HG03521 (cell line): ENCODE data around the gene CYS1.
"Not testable (repeated sequence)": the region's sequence is repeated elsewhere in the genome, so short reads cannot be mapped to it uniquely, and the experiment has no call there.

ENCODE experiments used
- ATAC-seq: cut with Tn5 transposase; IDR thresholded peaks from one replicate; pipeline ENCODE4 v1.9.1; 2021; ENCODE audit warnings: mild to moderate bottlenecking, moderate library complexity; ENCODE audit not compliant: unreplicated experiment

CYS1 gene

DNA sequence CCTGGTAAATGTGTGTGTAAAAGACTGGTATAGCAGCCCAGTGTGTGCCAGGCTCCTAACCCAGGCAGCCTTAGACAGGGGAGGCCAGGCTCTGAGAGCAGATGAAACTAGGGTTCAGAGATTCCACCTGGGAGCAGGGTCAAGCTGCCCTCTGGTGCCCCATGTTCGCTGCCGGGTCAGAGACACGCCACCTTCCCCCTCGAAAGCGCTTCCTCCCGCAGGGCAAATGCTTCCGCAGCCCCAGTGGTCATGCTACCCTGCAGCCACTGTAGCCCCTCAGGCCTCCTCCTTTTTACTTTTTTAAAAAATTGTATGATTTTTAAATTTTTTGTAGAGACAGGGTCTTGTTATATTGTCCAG, 47.5 kb downstream of the CYS1 start:
- no peak for ATAC-seq

DNA sequence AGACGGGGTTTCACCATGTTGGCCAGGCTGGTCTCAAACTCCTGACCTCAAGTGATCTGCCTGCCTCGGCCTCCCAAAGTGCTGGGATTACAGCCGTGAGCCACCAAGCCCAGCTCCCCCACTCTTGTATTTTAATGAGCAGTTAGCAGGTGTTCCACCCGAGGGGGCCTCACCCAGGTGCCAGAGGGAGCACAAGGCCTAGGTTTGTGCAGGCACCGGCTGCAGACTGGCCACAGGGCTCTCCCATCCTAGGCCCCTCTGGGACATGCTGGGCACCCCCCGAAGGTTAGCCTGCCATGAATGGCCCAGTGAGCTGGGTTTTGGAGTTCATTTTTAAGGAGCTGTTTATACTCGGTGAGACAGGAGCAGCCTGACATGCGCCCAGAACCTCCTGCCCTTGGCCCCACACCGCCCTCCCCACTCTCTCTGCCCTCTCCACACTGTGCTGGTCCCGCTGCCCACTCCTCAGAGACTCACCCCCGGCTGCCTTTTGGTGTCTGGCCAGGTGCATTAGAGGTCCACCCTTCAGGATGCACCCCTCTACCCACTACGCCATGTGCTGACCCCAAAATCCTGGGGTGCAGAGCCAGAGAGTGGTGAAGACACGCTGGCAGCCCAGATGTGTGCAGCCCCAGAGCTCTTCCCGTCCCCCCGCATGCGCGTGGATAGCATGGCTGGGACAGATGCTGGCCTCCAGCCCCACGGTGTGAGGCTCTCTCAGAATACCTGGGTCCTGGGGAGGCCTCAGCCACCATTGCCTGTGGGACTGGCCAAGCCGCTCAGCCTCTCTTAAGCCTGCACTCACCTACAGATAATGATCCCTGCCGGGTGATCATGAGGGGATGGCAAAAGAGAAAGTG, 48.1 kb downstream of the CYS1 start:
- ATAC-seq: no peak

DNA sequence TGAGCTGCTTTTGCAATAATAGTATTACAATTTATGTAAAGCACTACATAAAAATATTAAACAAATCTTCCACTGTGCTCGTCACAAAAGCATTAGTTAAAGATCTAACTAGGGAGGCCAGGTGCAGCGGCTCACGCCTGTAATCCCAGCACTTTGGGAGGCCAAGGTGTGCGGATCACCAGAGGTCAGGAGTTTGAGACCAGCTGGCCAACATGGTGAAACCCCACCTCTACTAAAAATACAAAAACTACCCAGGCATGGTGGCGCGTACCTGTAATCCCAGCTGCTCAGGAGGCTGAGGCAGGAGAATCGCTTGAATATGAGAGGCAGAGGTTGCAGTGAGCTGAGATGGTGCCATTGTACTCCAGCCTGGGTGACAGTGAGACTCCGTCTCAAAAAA, 49.4 kb downstream of the CYS1 start:
- not testable (repeated sequence) for ATAC-seq

DNA sequence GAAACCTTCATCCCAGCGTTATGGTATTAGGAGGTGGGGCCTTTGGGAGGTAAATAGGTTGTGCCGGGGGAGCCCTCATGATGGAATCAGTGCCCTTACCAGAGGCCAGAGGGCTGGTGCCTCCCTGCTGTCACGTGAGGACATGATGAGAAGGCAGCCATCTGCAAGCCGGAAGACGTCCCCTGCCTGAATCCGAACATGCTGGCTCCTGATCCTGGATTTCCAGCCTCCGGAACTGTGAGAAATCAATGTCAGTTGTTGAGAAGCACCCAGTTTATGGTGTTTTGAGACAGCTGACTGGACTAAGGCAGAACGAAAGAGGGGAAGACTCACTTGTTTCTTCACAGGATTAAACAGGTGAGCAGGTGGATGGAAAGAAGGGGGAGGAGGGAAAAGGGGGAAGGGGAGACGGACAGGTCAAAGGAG, 49.9 kb downstream of the CYS1 start:
- no peak for ATAC-seq

DNA sequence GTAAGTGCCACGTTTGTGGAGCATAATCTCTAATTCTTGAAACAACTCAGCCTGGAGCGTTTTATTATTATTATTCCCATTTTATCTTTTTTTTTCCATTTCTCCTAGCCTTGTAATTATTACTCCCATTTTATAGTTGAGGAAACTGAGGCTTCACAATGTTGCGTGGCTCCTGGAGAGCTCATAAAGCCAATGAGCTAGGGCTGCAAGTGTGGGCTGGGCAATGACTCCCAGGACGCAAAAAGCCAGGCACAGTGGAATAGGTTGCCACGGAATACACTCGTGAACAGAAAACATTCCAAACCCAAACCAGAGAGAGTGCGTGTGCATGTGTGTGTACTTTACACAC, 50.4 kb downstream of the CYS1 start:
- ATAC-seq: no peak

DNA sequence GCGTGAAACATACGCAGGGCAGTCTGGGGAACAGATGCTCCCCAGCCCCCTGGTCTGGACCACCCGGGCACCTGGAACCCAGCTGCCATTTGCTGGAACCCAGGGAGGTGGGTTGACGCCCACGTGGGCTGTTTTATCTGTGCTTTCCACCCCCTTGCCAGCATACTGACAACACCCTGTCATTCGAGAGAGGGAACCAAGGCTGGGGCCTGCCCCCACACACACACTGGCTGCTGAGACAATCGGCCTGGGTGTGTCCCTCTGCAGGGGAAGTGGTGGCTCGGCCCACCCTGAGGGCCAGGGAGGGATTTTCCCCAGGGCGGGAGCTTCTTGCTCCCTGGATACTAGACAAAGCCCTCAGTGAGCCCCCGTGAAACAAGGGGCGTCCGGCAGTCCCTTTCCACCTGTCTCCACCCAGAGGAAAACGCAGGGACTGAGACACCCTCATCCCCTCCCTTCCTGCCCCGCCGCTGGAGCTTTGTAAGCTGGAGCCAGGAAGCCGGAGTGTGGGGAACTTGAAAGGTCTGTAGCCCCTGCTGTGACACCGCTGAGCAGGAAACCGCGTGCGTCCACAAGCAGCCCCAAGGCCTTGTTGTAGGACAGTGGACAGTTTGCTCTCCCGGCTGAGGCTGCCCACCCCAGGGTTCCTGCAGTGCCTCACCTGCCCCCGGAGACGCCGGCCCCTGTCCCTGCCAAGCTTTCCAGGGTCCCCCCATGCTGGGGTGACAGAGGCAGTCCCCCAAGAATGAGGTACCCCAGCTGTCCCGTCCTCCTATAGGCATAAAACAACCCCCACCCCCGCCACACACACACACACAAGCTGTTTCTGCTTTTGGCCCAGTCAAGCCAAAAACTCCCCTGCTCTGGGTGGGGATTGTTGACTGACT, 51.0 kb downstream of the CYS1 start:
- ATAC-seq: no peak

DNA sequence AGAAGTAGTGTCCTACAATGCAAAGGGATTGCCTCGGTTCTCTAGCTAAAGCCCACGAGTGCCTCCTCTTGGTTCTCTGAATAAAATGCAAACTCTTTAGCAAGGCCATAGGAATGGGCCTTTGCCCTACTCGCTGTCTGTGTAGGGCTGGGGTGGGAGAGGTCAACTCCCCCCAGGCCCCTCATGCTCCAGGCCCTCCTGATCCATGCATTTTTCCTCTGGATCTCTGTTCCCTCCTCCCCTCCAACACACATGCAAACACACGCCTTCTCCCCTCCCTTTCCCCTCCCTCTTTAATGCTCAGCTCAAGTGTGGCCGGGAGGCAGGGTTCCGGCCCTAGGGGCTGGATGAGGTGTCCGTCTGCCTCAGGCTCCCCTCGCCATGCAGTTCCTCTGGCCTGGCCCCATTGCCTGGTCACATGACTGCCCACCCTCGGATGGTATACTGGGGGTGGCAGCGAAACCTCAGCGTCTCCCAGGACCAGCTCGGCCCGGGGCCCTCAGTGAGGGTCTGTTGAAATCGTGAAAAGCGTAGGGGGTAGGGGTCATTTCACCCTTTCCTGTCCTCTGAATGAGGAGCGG, 51.7 kb downstream of the CYS1 start:
- no peak for ATAC-seq

DNA sequence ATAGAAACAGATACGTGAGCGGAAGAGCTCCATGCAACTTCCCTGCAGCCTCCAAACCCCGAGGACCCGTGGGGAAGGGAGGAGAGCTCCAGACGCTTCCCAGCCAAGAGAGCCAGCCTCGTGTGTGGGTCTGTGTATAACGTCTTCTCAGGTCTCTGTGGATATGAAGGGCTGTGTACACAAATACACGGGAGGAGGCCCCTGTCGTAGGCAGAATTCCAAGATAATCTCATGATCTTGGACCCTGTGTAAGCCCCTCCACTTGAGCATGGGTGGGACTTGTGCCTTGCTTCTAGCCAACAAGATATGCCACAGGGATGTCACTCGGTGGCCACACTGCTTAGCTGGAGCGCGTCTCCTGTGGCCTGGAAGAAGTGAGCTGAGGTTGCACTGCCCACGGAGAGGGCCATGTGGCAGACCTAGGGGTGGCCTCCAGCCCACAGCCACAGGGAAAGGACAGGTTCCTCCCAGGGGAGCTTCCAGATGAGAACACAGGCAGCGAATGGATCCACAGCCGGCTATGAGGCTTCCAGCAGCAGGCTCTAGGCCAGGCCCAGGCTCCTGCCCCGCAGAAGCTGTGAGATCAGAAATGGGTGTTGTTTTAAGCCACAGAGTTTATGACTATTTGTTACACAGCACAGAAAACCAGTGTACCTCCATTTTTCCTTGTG, 52.4 kb downstream of the CYS1 start:
- ATAC-seq: no peak

DNA sequence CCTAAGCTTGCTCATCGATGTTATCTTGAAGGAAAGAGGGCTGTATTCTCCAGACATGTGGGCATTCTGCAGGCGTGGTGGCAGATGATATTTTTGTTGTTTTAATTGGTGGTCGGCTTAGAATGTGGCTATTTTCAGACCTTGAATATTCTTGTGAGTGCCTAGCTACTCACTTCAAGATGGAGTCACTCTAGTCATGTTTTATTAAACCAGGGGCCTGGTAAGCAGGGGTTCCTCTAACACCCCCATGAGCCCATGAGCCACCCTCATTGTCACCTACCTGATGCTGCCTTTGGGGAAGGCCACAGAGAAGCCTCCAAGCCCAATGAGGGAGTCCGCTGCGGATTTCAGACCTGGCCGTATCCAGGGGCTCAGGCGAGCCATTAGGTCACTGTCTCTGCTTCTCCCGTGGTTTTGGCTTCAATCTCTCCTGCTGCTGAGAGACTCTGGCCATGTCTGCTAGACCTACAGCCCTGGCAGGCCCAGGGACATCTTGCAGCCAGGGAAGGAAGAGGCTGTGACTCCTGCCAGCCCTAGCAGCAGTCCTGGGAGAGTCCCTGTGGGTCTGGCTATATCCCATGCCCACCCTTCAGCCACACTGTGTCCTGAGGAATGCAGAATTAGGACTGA, 53.2 kb downstream of the CYS1 start:
- no peak for ATAC-seq

DNA sequence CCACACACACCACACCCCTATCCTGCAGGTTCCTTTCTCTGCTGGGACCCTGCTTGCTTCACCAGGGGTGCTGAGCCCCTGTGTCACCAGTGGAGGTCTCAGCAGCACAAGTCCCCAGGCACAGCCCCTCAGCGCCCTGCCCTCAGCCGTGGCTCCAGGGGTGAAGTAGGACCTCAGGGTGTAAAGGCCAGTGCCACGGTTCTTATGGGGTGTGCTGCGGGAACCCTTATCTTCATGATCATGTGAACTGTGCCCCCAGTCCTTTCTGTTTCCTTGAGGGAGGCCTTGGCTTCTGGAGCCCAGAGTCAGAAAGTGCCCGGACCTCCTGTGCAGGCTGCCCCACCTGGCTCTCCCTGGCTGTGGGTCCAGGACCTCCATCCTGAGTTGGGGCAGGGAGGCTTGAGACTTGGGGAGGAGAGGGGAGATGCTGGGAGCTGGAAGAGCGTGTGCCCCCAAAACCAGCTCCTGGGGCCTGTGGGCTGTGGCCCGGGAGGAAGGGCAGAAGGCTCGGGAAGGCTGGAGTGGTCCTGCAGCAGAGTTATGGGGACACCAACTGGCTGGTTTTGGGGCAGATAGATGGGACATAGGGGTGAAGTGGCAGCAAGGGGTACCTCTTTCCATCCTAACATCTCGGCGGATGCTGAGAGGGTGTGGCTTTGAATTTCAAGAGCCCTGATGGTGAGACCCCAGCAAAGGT, 57.1 kb downstream of the CYS1 start:
- ATAC-seq: no peak

DNA sequence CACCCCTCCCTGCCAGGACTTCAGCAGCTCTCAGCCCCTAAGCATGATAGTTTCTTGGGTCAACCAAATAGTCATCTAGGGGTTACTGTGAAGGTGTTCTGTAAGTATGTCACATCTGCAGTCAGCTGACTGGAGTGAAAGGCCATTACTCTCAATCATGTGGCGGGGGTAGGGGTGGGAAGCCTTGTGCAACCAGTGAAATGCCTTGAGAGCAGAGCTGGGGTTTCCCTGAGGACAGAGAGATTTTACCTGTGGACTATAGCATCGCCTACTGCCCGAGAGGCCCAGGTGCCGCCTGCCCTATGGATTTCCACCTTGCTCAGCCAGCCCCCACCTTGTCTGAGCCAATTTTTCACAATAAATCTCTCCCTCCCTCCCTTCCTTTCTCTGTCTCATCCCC, 57.8 kb downstream of the CYS1 start:
- no peak for ATAC-seq

DNA sequence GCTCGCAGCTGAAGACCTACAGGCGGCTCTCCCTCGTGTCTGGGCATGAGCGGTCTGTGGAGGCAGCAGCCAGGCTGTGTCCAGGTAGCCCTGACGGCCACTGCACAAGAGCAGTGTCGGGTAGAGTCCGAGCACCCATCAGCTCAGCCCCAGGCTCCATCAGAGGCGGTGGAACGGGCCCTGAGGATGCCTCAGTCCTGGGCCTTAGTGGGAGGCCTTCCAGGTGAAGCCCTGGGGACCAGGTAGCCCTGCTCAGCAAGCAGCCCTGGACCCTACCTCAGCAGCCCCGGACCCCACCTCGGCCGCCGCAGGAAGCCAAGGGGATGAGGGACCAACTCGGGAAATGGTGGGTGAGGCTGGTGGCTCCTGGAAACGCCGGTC, 58.2 kb downstream of the CYS1 start:
- no peak for ATAC-seq

DNA sequence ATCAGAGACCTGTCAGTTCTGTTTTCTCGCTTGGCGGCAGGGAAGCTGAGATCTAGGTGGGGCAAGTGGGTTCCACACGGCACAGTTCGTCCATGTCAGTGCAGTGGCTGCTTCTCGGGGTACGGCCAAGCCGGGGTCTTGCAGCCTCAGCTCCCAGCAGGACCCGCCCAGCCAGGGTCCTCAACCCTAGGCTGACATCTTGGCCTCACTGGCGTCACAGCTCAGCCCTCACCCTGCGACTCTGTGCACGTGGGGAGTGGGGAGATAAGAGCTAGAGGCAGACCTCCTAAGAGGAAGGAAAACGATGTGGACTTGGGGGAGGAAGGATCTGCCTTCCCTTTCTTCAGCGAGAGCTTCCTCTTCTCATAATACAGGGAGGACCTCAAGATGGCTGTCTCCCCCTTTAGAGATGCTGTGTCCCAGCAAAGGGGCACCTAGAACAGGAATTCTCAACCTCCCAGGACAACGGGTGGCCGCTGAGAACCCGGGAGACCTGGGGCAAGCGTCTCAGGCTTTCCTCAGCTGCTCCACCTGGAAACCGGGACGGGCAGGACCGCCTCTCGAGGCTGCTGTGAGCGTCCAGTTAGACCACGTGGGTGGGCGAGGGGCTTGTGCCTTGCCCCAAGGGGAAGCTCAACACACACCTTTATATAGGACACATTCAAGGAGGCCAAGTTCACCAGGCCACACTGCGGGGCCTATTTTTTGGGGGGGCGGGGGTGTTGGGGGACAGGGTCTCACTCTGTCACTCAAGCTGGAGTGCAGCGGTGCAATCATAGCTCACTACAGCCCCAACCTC, 60.4 kb downstream of the CYS1 start:
- no peak for ATAC-seq

DNA sequence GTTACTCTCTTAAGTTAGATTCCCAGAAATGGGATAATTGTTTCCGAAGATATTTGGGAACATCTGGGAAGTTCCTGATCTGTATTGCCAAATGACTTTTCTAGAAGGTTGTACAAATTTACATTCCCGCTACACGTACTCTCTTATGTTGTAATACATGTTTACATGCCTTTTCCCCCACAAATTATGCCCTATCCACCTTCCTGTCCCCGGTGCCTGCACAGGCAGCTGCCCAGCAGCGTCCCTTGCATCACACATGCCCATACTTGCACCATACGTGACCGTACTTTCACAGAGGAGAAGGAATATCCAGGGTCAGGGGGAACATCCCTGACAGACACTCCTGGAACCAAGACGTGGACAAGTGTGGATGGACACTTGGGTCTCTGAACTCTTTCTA, 61.0 kb downstream of the CYS1 start:
- ATAC-seq: no peak

DNA sequence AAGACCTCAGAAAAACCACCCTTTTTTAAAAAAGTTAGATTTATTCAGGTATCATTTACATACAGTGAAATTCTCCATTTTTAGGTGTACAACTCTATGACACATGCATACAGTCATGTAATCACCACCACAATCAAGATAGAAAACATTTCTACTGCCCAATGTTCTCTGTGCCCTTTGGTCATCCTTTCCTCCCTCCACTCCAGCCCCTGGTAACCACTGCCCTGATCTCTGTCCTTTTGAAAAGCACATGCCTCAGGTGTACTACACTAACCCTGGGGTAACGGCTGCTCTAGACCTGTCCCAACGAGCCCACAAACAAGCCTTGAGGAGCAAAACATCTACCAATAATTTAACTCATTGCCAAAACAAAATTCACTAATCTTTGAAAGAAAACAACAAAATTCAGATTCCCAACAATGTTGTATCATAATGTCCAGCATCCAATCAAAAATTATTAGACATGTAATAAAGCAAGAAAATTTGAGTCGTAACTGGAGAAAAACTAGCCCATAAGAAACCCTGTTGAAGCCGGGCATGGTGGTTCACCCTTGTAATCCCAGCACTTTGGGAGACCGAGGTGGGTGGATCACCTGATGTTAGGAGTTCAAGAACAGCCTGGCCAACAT, 62.8 kb downstream of the CYS1 start:
- ATAC-seq: no peak

DNA sequence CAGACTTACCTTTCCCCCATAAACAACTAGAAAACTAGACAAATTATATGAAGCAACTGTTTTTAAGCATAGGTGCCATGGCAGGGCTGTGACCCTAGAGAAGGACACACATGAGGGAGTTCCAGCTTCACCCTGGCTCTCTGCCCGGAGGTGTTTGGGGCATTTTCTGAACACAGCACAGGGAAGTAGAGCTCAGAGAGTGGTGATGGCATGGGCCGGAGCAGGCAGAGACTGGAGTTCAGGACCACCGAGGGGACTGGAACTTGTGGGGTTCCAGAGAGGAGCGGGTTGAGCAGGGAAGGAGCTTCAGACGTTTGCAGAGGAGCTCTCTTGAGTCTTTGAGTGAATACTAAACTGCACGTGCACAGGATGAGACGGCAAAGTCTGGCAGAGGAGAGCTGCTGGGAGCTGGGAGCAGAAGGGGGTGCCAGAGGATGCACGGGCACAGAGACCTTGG, 63.4 kb downstream of the CYS1 start:
- no peak for ATAC-seq

DNA sequence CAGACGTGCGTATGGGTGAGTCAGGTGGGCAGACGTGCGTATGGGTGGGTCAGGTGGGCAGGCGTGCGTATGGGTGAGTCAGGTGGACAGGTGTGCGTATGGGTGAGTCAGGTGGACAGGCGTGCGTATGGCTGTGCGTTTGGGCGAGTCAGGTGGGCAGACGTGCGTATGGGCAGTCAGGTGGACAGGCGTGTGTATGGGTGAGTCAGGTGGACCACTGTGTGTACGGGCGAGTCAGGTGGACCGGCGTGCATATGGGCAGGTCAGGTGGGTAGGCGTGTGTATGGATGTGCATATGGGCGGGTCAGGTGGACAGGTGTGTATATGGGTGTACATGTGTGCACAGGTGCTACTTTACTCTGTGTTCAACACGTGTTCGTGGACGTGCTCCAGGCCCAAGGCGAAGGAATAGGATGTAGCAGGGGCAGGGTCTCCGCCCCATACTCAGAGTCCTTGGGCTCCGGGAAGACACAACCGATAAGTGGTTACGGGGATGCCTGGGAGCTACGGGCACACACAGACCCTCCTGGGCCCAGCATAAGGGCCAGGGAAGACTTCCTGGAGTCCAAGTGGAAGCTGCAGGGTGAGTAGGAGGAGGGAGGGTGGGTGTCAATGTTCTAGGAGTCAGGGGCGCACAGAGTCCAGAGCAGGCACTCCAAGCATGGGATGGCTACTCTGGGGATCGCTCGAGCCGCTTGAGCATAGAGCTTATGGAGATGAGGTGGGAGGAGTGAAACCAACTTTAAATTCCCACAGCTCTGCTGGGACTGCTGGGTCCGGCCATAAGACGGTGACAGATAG, 64.0 kb downstream of the CYS1 start:
- no peak for ATAC-seq

DNA sequence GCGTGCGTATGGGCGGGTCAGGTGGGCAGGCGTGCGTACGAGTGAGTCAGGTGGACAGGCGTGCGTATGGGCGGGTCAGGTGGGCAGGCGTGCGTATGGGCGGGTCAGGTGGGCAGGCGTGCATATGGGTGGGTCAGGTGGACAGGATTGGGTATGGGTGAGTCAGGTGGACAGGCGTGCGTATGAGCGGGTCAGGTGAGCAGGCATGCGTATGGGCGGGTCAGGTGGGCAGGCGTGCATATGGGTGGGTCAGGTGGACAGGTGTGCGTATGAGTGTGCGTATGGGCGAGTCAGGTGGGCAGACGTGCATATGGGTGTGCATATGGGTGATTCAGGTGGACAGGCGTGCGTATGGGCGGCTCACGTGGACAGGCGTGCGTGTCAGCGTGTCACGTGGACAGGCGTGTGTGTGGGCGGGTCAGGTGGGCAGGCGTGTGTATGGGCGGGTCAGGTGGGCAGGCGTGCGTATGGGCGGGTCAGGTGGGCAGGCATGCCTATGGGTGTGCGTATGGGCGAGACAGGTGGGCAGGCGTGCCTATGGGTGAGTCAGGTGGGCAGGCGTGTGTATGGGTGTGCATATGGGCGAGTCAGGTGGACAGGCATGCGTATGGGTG, 64.7 kb downstream of the CYS1 start:
- not testable (repeated sequence) for ATAC-seq
